Measurements from ENCODE around the gene COQ8B.

GRCh38 chr19:40750874-40751537 lies 34.3 kb upstream of the COQ8B start, which contains the start of gene SNRPA:
- TF ChIP-seq CTCF (IDR thresholded peaks at IDR 0.05) (peak in 1 of 3 experiments; percentile 17), POLR2AphosphoS5 (IDR thresholded peaks at IDR 0.05) (peak; percentile 90 to 96), POLR2A (IDR thresholded peaks at IDR 0.05; ENCODE audit: low read depth) (peak; percentile 76), EP300 (IDR thresholded peaks at IDR 0.05) (no peak)
